Muscle layer of duodenum (tissue), 2 donors: ENCODE data around the gene RXFP4.
"Not testable (repeated sequence)": the region's sequence is repeated elsewhere in the genome, so short reads cannot be mapped to it uniquely, and the experiment has no call there.

Experiments used
- H3K27ac ChIP-seq: one replicate; pipeline ENCODE4 v1.7.0; 2013; ENCODE audit warnings: mild to moderate bottlenecking, low read length
- H3K27me3 ChIP-seq: one replicate; pipeline ENCODE4 v1.7.0; 2013; ENCODE audit warnings: low read depth, mild to moderate bottlenecking, control low read depth, low read length
- H3K36me3 ChIP-seq, 2 donors: one replicate each; pipeline ENCODE4 v1.7.0; 2013; ENCODE audit warnings: low read length in 2 of 2, control low read depth in 1 of 2, mild to moderate bottlenecking in 1 of 2; ENCODE audit not compliant: insufficient read depth in 2 of 2, control insufficient read depth in 1 of 2
- H3K4me1 ChIP-seq, 2 donors: one replicate each; pipeline ENCODE4 v1.7.0; 2013; ENCODE audit warnings: low read length in 2 of 2, mild to moderate bottlenecking in 2 of 2, control low read depth in 1 of 2, moderate library complexity in 1 of 2; ENCODE audit not compliant: insufficient read depth in 2 of 2, control insufficient read depth in 1 of 2
- H3K4me3 ChIP-seq, 2 donors: one replicate each; pipeline ENCODE4 v1.7.0; 2013; ENCODE audit warnings: low read length in 2 of 2, low read depth in 1 of 2, mild to moderate bottlenecking in 1 of 2
- H3K9me3 ChIP-seq, 2 donors: one replicate each; pipeline ENCODE4 v1.7.0; 2013; ENCODE audit warnings: low read length in 2 of 2, control low read depth in 1 of 2, mild to moderate bottlenecking in 1 of 2; ENCODE audit not compliant: control insufficient read depth in 1 of 2
- donor health status: healthy.

Gene RXFP4

DNA sequence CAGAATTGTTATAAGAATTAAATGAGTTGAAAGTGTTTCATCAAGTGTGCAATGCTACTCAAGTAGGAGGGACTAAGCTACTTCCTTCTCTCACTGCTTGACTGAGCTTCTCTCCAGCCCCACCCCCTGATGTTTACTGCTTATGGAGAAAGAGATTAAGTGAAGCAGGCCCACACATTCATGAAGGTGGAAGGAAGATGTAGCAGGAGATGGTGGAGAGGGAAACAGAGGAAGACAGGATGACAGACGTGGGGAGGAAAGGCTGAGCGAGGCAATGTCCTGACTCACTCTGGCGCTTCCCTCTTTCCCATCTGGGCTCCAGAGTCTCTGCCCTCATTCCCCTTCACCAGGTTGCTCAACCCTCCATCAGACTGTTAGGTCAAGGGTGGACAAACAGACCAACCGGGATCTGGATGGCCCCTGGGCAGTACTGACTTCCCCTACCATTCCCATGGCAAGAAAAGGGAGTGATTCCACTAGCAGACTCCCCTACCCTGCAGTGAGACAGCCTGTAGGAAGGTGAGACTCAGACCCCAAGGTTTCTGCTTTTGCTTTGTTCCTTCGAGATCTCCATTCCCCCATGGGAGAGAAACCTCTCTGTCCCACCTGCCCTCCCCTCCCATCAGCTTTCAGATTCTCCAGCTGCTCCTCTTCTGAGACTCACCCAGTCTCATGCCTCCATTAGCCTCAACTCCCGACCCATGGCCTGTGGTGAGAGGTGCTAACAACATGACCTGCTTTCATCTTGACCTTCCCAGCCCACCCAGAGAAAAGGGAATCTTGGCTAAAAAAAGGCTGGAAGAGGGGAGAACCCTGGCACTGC is 40.0 kb downstream of the RXFP4 start:
- H3K4me3 ChIP-seq, result peak overlapping the region; percentile 40 to 89
- H3K36me3 ChIP-seq, result peaks cover 0 to 12% of the 10 kb centered on the region in 2 donors
- H3K9me3 ChIP-seq, result no peaks in the 10 kb centered on the region
- peaks cover 45 to 53% of the 10 kb centered on the region in 2 donors for H3K4me1 ChIP-seq
- H3K27ac ChIP-seq, result peak overlapping the region; percentile 87
- no peaks in the 10 kb centered on the region for H3K27me3 ChIP-seq

- H3K4me3 ChIP-seq, result peak overlapping the region; percentile 19 to 40
- no peaks in the 10 kb centered on the region for H3K27me3 ChIP-seq
- peak overlapping the region; percentile 87 for H3K27ac ChIP-seq
- H3K36me3 ChIP-seq, result peaks cover 0 to 12% of the 10 kb centered on the region in 2 donors
- peaks cover 40 to 50% of the 10 kb centered on the region in 2 donors for H3K4me1 ChIP-seq
- H3K9me3 ChIP-seq, result no peaks in the 10 kb centered on the region
Measured at GRCh38 chr1:155982106-155982505, 40.7 kb downstream of the RXFP4 start.

DNA sequence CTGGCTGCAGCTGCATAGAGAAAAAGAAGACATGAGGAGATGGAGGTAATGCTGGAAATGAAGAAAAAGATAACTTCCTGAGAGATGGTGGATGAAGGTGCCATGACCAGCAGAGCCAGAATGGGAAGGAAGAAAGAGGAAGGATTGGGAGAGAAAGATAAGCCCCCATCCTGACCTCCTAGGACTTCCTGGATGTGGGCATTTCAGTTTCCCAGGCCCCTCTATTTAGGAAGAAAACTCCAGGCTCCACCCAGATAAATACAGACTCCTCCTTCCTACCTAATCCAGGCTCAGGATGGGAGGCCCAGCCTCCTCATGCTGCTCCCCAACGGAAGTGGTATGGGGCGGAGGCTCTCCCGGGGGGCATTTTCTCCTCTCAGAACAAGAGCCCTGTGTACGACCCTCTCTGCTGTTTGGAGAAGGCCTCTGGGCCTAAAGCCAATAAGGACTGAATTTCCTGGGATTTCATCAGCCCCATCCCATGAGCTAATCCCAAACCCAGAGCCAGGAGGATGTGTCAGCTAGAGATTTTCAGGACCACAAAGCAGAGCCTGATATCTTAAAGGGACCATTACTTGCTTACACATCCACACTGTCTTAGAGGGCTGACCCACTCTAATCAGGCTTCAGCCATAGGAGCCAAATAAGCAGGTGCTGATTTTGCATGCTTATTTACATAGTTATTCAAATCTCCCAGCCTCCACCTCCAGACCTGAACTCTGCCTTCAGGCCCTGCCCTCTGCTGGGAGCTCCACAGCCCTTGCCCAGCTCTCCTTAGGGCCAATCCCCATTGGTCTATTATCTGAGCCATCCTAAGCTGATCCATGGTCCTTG is 42.0 kb downstream of the RXFP4 start:
- H3K27ac ChIP-seq, result peak overlapping the region; percentile 87
- H3K4me1 ChIP-seq, result peaks cover 37 to 44% of the 10 kb centered on the region in 2 donors
- H3K27me3 ChIP-seq, result no peaks in the 10 kb centered on the region
- H3K4me3 ChIP-seq, result peak overlapping the region; percentile 17 to 19
- H3K36me3 ChIP-seq, result peaks cover 0 to 6% of the 10 kb centered on the region in 2 donors
- no peaks in the 10 kb centered on the region for H3K9me3 ChIP-seq

- H3K36me3 ChIP-seq, result no peaks in the 10 kb centered on the region
- H3K27ac ChIP-seq, result peak overlapping the region; percentile 87
- no peaks in the 10 kb centered on the region for H3K9me3 ChIP-seq
- H3K4me3 ChIP-seq, result no peak overlapping the region
- no peaks in the 10 kb centered on the region for H3K27me3 ChIP-seq
- peaks cover 34 to 42% of the 10 kb centered on the region in 2 donors for H3K4me1 ChIP-seq
Measured at GRCh38 chr1:155984341-155984740, 42.9 kb downstream of the RXFP4 start.

- not testable (repeated sequence) for H3K4me3 ChIP-seq, H3K27ac ChIP-seq, H3K36me3 ChIP-seq, H3K9me3 ChIP-seq, H3K27me3 ChIP-seq
- H3K4me1 ChIP-seq, result peaks cover 26 to 35% of the 10 kb centered on the region in 2 donors
Measured at GRCh38 chr1:155984903-155985645, 43.6 kb downstream of the RXFP4 start.

GRCh38 chr1:155989242-155990004 is 48.0 kb downstream of the RXFP4 start:
- Histone ChIP-seq H3K9me3 (no peaks in the 10 kb centered on the region), H3K27me3 (no peaks in the 10 kb centered on the region), H3K27ac (no peak overlapping the region), H3K36me3 (no peaks in the 10 kb centered on the region), H3K4me1 (peaks cover 0 to 10% of the 10 kb centered on the region in 2 donors), H3K4me3 (peak overlapping the region; percentile 63 to 78)

- Histone ChIP-seq H3K36me3 (no peaks in the 10 kb centered on the region), H3K27me3 (no peaks in the 10 kb centered on the region), H3K4me1 (peaks cover 0 to 10% of the 10 kb centered on the region in 2 donors), H3K9me3 (no peaks in the 10 kb centered on the region), H3K4me3 (no peak overlapping the region), H3K27ac (no peak overlapping the region)
Measured at GRCh38 chr1:155990005-155990739, 48.7 kb downstream of the RXFP4 start.
